GM12865 (cell line): ENCODE results near the gene PTPRCAP.

Experiments
- DNase-seq: peaks from one replicate; pipeline ENCODE4 v3.0.0; 2010; ENCODE audit warnings: low read depth
- H3K4me3 ChIP-seq: 2 replicates; pipeline ENCODE4 v1.5.1; 2011; ENCODE audit warnings: mild to moderate bottlenecking, low read depth, low read length, control low read depth
- CTCF ChIP-seq: IDR thresholded peaks from 2 replicates; pipeline ENCODE4 v1.5.1; 2011; ENCODE audit warnings: low read length, control low read depth, low read depth, inconsistent platforms; ENCODE audit not compliant: insufficient read depth; ENCODE audit errors: missing control alignments

The PTPRCAP gene

GRCh38 chr11:67419325-67420049 is 18.0 kb downstream of the PTPRCAP start:
- no peak overlapping the region for H3K4me3 ChIP-seq
- no peak for DNase-seq
- no peak for TF ChIP-seq CTCF

DNA sequence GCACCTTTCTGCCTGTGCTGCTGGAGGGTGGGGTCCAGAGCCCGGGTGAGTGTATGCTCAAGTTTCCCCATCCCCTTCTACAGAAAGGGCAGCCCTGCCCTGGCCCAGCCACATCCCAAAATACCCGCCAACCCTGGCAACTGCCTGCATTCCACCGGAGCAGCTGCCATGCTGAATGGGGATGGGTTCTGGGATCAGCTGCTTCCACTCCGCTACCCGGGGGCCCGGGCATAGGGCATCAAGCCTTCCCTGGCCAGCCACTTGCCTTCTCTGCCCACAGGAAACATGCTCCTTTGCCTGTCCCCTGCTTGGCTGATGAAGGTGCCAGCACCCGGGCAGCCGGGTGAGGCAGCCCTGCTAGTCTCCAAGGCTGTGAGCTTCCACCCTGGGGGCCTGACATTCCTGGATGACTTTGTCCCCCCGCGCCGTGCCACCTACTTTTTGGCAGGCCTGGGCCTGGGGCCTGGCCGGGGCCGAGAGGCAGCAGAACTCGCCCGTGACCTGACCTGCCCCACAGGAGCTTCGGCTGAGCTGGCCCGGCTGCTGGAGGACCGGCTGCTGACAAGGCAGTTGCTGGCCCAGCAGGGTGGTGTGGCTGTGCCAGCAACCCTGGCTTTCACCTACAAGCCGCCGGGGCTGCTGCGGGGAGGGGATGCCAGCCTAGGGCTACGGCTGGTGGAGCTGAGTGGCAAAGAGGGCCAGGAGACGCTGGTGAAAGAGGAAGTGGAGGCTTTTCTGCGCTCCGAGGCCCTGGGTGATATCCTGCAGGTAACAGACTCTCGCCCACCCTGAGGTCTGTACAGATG is 18.8 kb downstream of the PTPRCAP start:
- H3K4me3 ChIP-seq, result no peak overlapping the region
- TF ChIP-seq CTCF, result no peak
- DNase-seq, result no peak

DNA sequence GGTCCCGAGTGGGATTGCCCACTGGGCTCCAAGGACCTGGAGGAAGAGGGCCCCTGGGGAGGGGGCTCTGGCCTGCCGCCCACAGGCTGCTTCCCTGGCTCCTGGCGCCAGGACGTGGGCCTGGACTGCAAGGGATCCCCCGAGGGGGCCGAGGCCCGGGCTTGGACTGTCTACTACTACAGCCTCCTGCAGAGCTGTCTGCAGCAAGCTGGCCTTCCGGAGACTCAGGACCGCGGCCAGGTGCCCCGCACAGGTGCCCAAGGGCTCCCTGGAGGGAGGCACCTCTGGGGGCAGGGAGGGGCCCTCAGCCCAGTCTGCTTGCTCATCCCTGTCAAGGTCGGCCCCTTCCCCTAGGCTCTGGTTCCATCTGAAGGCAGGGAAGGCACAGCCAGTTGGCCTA is 20.1 kb downstream of the PTPRCAP start:
- no peak for DNase-seq
- no peak overlapping the region for H3K4me3 ChIP-seq
- no peak for TF ChIP-seq CTCF

DNA sequence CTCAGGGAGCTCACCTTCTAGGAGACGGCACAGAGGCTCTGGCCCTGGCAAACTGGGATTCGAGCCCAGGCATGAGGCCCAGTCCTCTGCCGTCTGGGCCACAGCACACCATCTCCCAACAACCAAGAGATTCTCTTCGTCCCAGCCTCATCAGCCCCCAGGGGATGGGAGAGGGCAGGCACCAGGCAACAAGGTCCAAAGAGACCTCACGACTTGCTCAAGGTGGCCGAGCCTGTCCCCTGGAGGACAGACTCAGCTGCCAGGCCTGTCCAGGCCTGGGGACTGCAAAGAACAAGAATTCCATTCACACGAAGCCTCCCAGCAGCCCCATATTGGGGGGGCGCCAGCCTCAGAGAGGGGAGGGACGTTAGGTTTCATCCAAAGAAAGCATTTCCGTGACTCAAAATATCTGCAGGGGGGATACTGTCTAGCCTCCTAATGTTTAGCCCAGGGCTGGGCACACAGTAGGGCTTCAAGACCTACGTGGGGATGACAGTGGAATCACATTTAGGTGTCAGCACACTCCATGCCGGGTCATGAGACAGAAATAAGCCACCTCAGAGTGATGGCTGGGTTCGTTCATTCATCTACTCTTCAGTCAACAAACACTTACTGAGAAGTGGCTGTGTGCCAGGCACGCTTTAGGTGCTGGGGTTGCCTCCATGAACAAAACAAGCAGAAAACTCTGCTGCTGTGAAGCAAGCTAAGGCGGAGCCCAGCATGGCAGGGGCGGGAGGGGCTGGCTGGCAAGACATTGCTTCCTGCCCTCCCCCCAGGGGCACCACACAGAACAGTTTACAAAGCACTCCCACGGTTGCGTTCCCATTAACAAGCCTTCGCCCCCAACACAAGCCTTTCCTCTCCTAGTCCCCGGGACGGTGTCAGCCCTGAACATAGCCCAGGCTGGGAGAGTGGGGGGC is 20.8 kb downstream of the PTPRCAP start:
- DNase-seq, result no peak
- TF ChIP-seq CTCF, result no peak
- no peak overlapping the region for H3K4me3 ChIP-seq

DNA sequence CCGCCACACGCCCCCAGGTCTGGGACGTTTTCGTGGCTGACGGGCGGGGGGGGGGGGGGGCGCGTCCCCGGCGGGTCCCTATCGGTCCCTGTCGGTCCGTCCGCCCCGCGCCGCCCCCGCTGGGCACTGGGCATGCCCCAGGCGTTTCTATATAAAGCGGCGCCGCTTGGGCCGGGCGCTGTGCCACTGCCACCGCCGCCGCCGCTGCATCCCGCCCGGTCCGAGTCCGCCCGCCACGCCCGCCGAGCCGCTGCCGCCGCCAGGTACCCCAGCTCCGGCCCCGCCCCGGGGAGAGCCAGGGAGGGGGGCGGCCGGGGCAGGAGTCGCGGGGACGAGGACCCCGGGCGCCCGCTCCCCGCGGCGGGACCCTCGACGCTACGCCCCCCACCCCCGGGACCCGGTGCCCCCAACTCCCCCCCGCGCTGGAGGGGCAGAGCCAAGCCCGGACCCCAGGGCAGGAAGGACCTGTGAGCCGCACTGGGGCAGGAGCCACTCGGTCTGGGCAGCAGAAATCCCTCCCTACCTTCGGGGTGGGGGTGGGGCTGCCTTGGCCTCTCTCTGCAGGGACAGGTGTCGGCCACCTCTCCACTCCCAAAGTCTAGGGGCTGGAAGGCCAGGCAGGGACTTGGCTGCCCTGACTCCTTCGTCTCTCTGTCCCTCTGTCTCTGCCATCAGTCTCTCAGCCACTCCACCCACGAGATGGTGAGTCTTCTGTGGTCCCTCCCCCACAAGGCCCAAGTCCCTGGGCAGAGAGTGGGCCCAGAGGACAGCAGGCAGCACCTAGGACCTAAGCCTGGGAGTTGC is 21.8 kb downstream of the PTPRCAP start, which contains the start of gene CARNS1:
Gene CARNS1 (plus strand): TSS at position 178 of the 804 bp plus-strand sequence. CDS start 522 bp downstream, at position 700.
- no peak for DNase-seq
- H3K4me3 ChIP-seq, result no peak within 1 kb of the TSS
- TF ChIP-seq CTCF, result no peak
